ENCODE measurements around the gene FAM200B. TPM values are rescaled to one million over a fixed set of nuclear protein-coding genes. Genes with fewer than 3 reads are reported as not detected.

Gene FAM200B
- total RNA-seq, 2 donors from 2014 or later: 41.4 to 57.4 TPM

GRCh38 chr4:15654593-15655222, 26.9 kb upstream of the FAM200B start:
- H3K4me1 ChIP-seq: peaks cover 0 to 52% of the 10 kb centered on the region in 2 donors
- peak overlapping the region; percentile 84 to 87 for H3K4me3 ChIP-seq
- H3K36me3 ChIP-seq: no peaks in the 10 kb centered on the region
- peak in 1 of 2 donors; percentile 12 for TF ChIP-seq CTCF (IDR thresholded peaks at IDR 0.05)
- H3K27me3 ChIP-seq: no peaks in the 10 kb centered on the region
- no peaks in the 10 kb centered on the region for H3K9me3 ChIP-seq
- DNase-seq (ENCODE audit: low spot score): peak; percentile 66
- H3K27ac ChIP-seq: peak overlapping the region; percentile 99 to 100

- H3K4me1 ChIP-seq: peaks cover 0 to 45% of the 10 kb centered on the region in 2 donors
These were observed 26.2 kb upstream of the FAM200B start, which contains the start of gene FBXL5 for GRCh38 chr4:15655223-15656037. Gene FBXL5 (minus strand): TSS chr4:15655357. CDS start chr4:15655287, 70 bp downstream.

GRCh38 chr4:15656038-15656470, 25.6 kb upstream of the FAM200B start:
- Histone ChIP-seq H3K36me3 (no peaks in the 10 kb centered on the region), H3K27ac (peak overlapping the region; percentile 99 to 100), H3K4me3 (peak overlapping the region; percentile 84 to 87), H3K4me1 (peaks cover 0 to 38% of the 10 kb centered on the region in 2 donors), H3K9me3 (no peaks in the 10 kb centered on the region), H3K27me3 (no peaks in the 10 kb centered on the region)
- no peak for DNase-seq (ENCODE audit: low spot score)
- TF ChIP-seq CTCF (IDR thresholded peaks at IDR 0.05): no peak

More at GRCh38 chr4:15655223-15656037, 26.2 kb upstream of the FAM200B start, which contains the start of gene FBXL5:
- peak; percentile 73 for DNase-seq (ENCODE audit: low spot score)
- TF ChIP-seq CTCF (IDR thresholded peaks at IDR 0.05): no peak
- Histone ChIP-seq H3K4me3 (peak within 1 kb of the TSS; percentile 84 to 87), H3K36me3 (no peaks in the 10 kb centered on the region), H3K27me3 (no peaks in the 10 kb centered on the region), H3K27ac (peak within 1 kb of the TSS; percentile 99 to 100), H3K9me3 (no peaks in the 10 kb centered on the region)

GRCh38 chr4:15657366-15657765, 24.3 kb upstream of the FAM200B start:
- Histone ChIP-seq H3K9me3 (no peaks in the 10 kb centered on the region), H3K27me3 (no peaks in the 10 kb centered on the region), H3K4me3 (no peak overlapping the region), H3K36me3 (no peaks in the 10 kb centered on the region), H3K27ac (no peak overlapping the region), H3K4me1 (peaks cover 0 to 25% of the 10 kb centered on the region in 2 donors)
- no peak for DNase-seq (ENCODE audit: low spot score)
- TF ChIP-seq CTCF (IDR thresholded peaks at IDR 0.05): no peak

- Histone ChIP-seq H3K9me3 (no peaks in the 10 kb centered on the region), H3K4me1 (peaks cover 0 to 16% of the 10 kb centered on the region in 2 donors), H3K27me3 (no peaks in the 10 kb centered on the region), H3K4me3 (no peak overlapping the region), H3K36me3 (no peaks in the 10 kb centered on the region), H3K27ac (no peak overlapping the region)
- TF ChIP-seq CTCF (IDR thresholded peaks at IDR 0.05): no peak
- no peak for DNase-seq (ENCODE audit: low spot score)
These were observed 23.4 kb upstream of the FAM200B start for GRCh38 chr4:15658136-15658770.

Data from right atrium auricular region (tissue), 2 donors.